NCI-H748 (cell line): ENCODE measurements around the gene POLDIP2.

Source experiments
- DNase-seq: peaks from one replicate; lab custom pipeline; 2025; ENCODE audit not compliant: unreplicated experiment; lab: John Stamatoyannopoulos, UW

Gene POLDIP2

DNA sequence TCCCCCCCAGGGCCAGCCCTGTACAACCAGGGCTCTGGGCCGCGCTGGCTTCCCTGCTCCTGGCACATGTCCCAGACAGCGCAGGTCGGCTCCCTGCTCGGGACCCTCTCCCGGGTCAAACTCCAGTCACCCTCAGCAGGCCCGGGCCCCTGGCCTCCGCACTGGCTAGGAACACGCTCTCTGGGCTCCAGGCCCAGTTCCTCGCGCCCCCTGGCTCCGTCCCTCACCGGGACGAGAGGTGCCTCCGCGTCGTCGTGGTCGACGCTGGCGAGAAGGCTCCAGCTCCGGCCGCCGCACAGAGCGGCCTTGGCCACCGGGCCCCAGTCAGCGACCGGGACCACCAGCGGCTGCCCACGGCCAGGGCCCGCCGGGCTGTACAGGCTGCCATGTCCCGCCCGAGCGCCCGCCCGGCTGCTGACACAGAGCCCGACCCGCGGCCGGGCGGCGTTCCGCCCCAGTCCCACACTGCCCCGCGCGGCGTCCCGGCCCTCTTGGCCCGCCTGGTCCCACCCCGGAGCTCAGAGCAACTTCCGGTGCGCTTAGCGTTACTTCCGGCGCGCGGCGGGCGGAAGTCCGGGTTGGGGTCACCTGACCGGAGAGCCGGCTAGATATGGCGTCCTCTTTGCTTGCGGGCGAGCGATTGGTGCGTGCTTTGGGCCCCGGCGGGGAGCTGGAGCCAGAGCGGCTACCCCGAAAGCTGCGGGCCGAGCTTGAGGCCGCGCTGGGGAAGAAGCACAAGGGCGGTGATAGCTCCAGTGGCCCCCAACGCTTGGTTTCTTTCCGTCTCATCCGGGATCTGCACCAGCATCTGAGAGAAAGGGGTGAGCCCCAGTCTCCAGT lies at the start of gene POLDIP2:
Gene POLDIP2 (minus strand): TSS at position 467 of the 840 bp plus-strand sequence. CDS start 79 bp downstream, at position 388.
- peak; percentile 97 for DNase-seq

DNA sequence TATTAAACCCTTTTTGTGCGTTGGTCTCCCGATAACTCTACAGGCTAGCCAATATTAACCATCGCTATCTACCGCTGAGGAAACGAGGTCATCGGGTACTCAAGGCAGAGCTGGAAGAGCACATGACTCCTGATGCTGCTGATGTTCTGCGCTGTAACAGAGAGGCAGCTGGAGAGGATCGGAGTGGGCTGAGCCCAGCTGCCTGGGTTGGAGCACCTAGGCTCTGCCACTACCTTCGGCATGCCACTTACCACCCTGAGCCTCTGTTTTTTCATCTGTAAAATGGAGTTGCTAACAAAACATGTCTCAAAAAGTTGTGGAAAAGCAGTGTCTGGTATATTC lies 49.1 kb upstream of the POLDIP2 start:
- peak; percentile 81 for DNase-seq

DNA sequence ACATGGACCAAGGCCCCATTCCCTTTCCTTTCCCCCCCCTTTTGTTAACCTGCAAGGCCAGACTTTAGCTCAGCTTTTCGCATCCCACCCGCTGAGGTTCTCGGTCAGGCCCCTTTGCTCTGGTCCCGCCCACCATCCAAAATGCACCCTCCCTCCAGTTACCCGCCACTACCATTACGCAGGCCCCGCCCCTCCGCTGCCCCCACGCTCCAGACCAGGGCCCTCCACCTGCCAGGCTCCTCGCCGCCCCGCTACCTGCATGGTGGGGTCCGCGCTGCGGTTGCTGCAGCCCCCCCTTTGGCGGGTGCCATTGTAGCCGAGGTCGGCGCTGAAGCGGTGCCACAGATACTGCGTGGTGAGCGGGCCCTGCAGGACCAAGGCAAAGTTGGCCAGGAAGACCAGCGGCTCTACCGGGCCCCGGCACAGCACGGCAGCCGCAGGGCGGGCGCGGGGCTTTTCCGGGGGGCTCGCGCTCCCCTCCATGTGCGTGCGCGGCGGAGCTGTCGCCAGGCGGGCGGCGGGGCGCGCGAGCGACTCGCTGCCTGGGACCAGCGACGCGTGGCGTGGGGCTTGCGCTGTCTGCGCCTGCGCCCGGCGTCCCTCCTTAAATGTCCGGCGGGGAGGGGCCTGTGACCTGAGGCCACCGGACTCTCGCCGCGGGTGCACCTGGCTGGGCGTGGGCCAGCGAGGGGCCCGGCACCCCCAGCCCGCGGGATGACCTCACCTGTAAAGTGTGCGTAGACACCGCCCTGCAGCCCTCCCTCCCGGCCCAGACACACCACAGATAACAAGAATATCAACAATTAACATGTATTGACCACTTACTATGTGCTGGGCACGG lies 48.5 kb upstream of the POLDIP2 start, which contains the start of gene SLC46A1:
Gene SLC46A1 (minus strand): TSS at position 581 of the 841 bp plus-strand sequence. CDS start 98 bp downstream, at position 483.
- DNase-seq, result peak; percentile 81

DNA sequence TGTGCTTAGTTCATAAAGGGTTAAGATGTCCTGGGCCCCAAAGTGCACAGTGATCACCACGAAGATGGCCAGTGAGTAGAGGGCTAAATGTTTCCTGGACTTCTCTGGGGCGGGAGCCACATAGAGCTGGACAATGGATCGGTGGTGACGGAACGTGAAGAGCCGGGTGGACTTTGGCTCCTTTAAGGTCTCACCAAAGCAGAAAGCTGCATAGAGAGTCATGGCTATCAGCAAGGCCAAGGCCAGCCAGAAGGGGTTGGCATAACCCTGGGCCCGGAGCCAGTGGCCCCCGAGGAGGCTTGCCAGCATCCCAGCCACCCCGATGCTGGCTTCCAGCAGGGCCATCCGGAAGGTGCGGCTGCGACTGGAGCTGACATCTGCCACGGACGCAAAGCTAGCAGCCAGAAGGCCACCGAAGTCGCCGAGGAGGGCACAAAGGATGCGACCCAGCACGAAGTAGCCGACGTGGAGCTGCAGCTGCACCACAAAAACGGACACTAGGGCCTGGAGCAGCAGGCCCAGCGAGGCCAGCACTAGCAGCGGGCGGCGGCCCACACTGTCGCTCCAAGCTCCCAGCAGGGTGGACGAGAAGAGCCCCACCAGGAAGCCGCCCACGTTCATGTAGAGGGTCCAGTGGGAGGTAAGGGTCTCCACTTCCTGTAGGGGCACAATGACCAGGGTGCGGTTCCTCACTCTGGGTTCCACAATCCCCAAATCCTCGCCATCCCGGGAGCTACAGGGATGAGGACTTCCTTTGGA lies 47.7 kb upstream of the POLDIP2 start:
- DNase-seq, result peak; percentile 58

- no peak for DNase-seq
Measured at GRCh38 chr17:28404461-28404811, 47.1 kb upstream of the POLDIP2 start.

DNA sequence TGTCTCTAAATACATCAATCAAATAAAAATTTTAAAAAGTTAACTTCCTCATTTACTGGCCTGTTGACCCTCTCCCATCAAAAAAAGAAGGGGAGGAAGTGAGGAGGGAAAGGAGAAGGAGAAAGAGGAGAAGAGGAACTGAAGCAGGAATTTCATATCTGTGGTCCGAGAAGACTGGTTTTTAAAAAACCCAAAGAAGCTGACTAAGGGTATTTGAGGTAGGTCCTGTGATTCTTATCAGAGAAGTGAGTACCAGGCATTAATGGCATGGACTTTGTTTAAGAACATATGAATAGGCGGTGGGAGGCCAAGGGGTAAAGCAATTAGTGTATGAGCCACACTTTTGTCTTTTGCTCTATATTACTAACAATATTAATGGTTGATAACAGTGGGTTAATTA lies 46.7 kb upstream of the POLDIP2 start:
- DNase-seq, result no peak

DNA sequence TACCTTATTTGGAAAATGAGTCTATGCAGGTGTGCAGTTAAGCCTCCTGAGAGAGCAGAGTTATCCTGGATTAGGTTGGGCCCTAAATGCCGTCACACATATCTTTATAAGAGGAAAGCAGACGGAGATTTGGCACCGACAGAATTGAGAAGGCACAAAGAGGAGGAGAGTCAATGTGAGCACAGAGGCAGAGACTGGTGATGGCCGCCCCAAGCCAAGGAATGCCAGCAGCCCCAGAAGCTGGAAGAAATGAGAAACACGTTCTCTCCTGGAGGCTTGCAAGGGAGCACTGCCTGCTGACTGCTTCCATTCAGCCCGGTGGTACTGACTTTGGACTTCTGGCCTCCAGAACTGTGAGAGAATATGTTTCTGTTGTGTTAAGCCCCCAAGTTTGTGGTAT lies 45.5 kb upstream of the POLDIP2 start:
- no peak for DNase-seq

DNA sequence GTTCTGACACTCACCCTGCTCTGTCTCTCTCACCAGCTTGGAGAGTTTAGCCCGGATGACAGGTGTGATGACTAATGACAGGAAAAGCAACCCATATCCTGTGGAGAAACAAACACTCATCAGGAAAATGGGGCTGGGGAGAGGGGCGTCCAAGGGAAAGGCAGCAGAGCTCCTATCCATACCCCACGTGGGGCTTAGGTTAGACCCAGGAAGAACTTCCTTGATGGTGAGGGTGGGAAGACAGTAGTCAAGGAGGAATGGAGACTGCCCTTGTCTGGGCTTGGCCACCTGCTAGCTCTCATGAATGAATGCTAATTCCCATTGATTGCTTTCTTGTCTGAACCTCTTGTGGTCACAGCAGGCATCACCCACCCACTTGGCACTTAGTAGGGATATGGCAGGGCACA lies 44.9 kb upstream of the POLDIP2 start:
- DNase-seq, result peak; percentile 59

- DNase-seq, result no peak
Measured at GRCh38 chr17:28399808-28400207, 42.5 kb upstream of the POLDIP2 start.

DNA sequence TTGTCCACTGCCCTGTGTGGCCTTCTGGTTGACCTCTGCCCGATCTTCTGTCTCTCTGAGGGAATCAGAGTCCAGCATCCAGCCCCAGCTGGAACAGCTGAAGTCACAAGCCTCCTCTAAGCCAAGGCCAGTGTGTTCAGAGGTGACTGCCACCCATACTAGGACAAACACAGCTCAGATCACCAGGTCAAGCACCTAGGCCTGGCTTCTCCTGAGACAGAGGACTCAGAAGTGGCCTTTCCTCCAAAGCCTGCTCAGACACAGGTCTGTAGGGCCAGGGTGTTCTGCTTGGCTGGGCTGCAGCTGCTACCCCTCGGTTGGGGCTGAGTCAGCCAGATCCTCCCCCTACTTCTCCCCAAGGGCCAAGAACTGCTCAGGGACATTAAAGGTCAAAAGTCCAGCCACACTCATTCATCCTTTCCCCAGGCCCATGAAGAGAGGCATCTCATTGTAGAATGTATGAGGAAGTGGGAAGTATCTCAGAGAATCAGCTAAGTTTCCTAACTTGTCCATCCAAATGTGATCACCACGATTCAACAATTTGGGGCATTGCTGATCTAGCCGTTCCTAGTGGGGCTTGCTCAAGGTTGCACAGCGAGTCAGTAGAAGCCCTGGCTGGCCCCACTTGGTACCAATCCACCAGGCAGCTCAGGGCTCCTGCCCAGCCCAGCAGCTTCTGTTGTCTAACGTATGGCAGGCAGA lies 41.1 kb upstream of the POLDIP2 start:
- DNase-seq, result no peak

DNA sequence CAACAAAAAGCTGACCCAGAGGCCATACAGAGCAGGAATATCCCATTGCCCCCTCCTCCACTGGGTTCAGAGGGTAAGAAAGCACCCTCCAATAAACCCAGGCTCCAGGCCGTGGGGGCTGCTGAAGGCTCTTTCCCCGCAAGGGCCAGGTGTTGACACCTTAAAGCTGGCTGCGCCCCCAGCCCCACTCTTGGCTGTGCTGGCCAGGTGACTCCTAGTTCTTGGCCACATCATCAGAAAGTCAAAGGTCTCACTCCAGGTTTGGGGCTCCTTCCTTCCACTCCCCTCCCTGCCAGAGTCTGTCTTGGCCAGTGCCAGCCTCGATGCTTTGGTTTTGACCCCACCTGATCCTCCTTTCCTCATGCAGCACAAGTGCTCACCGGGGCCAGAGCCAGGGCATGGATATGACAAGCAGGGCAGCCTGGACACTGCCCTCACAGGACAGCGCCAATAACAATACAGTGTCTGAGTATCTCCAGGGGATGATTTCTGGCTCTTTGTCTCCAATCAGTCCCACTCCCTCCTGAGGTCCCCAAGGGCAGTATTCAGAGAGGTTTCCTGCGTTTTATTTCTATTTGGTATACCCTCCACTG lies 40.5 kb upstream of the POLDIP2 start:
- no peak for DNase-seq

DNA sequence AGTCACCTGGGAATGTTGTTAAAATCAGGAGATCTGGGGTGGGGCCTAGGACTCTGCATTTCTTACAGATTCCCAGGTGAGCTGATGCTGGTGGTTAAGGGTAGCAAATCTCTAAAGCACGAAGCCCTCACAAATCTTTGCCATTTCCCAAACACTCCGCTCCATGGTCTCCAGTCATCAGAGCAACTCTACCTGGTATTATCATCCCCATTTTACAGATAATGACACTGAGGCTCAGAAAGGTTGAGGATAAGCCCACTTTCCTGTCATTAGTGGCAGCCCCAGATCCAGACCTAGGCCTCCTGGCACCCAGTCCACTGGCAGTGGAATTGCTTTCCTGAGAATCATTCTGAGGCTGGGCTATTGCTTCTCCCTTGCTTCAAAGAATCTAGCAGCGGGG lies 39.9 kb upstream of the POLDIP2 start:
- no peak for DNase-seq

GRCh38 chr17:28396635-28397239 lies 39.4 kb upstream of the POLDIP2 start:
- no peak for DNase-seq

DNA sequence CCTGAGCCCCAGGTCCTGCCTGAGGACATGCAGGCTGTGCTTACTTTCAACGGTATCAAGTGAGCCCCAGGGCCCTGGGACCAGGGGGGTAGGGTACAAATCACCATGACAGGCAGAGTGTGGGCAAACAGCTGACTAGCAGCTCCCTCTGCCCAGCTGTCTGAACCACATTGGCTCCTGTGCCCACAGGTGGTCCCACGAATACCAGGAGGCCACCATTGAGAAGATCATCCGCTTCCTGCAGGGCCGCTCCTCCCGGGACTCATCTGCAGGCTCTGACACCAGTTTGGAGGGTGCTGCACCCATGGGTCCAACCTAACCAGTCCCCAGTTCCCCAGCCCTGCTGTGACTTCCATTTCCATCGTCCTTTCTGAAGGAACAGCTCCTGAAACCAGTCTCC lies 38.6 kb upstream of the POLDIP2 start:
- DNase-seq, result no peak

GRCh38 chr17:28395426-28395825 lies 38.1 kb upstream of the POLDIP2 start:
- DNase-seq, result no peak

DNA sequence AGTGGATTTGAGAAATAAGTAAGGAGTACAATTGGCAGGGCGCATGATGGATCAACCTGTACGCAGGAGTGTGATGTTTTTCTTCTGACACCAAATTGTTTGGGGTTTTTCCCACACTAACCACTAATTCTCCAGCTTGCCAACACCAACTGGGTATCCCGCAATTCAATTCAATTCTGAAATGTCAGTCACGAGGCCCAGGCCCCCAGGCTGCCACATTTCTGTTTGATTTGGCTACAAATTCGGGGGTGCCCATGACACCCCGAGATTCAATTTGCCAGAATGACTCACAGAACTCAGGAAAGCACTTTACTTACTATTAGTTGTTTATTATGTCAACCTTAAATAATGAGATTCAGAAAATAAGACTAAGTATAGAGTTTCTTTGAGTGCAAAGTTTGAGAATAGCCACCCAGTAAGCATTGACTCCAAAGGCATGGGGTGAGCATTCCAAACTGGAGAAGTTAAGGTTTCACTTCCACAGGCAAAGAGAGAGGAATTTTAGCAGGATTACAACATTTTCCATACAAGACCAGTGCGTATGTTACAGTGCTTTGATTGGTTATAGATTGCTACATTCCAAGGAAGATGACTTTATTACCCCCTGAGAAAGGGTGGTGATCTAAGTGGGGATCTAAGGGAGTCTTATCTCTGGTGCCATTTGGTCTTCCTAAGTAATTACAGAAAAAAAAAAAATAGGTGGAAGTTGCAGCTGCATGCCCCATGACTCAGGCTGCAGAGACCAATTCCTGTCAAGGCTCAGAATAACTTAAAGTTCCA lies 37.2 kb upstream of the POLDIP2 start:
- no peak for DNase-seq

DNA sequence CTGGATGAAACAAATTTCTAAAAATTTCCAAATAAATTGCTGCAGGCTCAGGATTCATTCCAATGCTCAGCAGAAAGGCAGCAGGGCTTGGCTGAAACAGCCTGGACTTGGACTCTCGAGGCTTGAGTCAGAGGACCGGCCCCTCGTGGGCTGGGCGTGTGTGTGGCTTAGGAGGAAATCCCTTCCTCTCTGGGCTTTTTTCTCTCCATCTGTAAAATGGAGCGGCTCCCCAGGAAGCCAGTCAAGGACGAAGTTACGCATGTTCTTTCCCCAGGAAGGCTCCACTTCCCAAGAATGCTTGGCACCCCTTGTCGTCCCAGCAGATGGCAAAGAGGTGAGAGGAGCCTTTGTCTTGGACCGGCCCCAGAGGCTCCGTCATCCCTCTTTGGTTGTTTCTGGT lies 35.2 kb upstream of the POLDIP2 start:
- no peak for DNase-seq

DNA sequence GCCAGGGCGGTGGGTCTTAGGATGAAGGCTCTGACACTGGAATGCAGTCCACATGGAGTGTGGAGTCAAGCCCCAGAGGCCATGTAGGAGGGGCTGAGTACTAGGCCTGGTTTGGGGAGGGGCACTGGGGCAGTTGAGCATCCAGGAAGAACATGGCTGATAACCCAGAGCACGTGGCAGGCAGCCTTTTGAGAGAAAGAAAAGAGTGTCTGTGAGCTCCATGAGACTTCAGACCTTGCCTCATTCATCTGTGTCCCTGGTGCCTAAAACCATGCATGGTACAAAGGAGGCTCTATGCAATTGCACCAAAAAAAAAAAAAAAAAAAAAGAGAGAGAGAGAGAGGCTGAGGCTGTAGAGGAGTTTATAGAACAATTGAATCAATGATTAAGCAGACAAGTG lies 34.1 kb upstream of the POLDIP2 start:
- no peak for DNase-seq

GRCh38 chr17:28390984-28391383 lies 33.7 kb upstream of the POLDIP2 start:
- DNase-seq, result no peak
